ENCODE results near the gene ESAM. TPM values are rescaled to one million over a fixed set of nuclear protein-coding genes. Genes with fewer than 3 reads are reported as not detected.
A peak's percentile ranks its signal among the peaks of the same experiment; 100 is the strongest.

ESAM gene, protein sequence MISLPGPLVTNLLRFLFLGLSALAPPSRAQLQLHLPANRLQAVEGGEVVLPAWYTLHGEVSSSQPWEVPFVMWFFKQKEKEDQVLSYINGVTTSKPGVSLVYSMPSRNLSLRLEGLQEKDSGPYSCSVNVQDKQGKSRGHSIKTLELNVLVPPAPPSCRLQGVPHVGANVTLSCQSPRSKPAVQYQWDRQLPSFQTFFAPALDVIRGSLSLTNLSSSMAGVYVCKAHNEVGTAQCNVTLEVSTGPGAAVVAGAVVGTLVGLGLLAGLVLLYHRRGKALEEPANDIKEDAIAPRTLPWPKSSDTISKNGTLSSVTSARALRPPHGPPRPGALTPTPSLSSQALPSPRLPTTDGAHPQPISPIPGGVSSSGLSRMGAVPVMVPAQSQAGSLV
- under 1 TPM; 0.39 to 0.53 TPM for total RNA-seq

DNA sequence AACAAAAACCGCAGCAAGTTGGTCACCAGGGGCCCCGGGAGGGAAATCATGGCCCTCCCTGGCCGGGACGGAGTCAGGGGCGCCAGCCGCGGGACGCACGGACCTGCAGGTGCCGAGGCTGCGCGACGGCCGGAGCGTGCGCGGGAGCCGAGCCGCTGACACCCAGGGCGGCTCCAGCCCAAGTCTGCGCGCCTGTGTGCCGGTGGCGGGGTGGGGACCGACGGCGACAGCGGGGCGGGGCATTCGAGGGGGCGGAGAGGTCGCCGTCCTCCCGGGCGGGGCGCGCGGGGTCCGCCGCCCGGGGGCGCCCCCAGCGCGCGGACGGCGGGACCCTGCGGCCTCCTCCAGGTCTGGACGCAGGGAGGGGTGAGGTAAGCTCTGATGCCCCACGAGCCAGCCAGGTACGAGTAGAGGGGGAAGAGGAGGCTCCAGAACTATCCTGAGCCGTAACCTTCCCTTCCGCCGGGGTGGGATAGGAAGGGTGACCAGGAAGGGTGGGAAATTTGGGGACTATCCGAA lies at the start of gene ESAM:
TSS of gene ESAM (minus strand) at position 186 of the 519 bp plus-strand sequence. CDS start at position 50, 136 bp downstream.
- ChIA-PET CTCF (interaction anchor here (0.6 to 8.2 kb wide), 21 partner anchors 8 to 754 kb away, joined by 3 to 79 read pairs (median 8); partner anchors contain the start of genes SIAE and SPA17), POLR2A (interaction anchor here (1.0 kb wide), 1 partner anchor 89 kb away, joined by 3 read pairs; the partner anchor contains the start of genes SIAE and SPA17)
- H3K9me3 Mint-ChIP-seq (ENCODE audit: low read depth) = no peaks in the 10 kb centered on the region
- H3K27me3 Mint-ChIP-seq = peaks cover 36% of the 10 kb centered on the region
- H3K36me3 Mint-ChIP-seq (ENCODE audit: low read depth) = peaks cover 2% of the 10 kb centered on the region
- ATAC-seq (peak; percentile 67), DNase-seq (peak; percentile 81)
- peaks cover 21% of the 10 kb centered on the region for H3K4me1 Mint-ChIP-seq
- peak within 1 kb of the TSS; percentile 81 for H3K4me3 Mint-ChIP-seq
- peak within 1 kb of the TSS; percentile 67 for H3K27ac Mint-ChIP-seq
- intact Hi-C loops (cut with DNase I, micrococcal nuclease) = loop anchor here (1.0 to 2.0 kb wide), 7 partner anchors 15 to 347 kb away; partner anchors contain the start of genes NRGN (in 1 of the 2) and TBRG1 (in 1 of the 2)

DNA sequence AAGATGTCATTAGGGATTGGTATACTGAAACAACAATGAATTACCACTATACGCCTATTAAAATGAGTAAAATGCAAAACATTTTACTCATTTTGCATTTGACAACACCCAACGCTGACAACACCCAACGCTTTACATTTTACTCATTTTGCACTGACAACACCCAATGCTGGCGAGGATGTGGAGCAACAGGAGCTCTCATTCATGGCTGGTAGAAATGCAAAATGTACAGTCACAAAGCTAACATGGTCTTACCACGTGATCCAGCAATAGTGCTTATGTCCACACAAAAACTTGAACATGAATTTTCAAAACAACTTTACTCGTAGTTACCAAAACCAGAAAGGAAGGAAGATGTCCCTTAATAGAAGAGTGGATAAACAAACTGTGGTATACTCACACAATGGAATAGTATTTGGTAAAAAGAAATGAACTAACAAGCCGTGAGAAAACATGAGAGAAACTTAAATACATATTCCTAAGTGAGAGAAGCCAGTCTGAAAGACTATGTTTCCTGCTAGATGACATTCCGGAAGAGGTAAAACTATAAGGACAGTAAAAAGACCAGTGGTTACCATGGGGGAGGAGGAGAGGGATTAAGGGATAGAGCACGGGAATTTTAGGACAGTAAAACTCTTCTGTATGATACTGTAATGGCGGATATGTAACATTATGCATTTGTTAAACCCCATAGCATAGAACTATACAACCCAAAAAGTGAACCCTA lies 49.5 kb upstream of the ESAM start:
- peaks cover 2% of the 10 kb centered on the region for H3K36me3 Mint-ChIP-seq (ENCODE audit: low read depth)
- H3K27ac Mint-ChIP-seq = no peak overlapping the region
- H3K4me1 Mint-ChIP-seq = peaks cover 2% of the 10 kb centered on the region
- CTCF ChIA-PET = no interaction called here
- intact Hi-C loops (cut with DNase I, micrococcal nuclease) = no loop called here
- POLR2A ChIA-PET = no interaction called here
- DNase-seq = no peak
- H3K4me3 Mint-ChIP-seq = no peak overlapping the region
- H3K9me3 Mint-ChIP-seq (ENCODE audit: low read depth) = no peaks in the 10 kb centered on the region
- peaks cover 19% of the 10 kb centered on the region for H3K27me3 Mint-ChIP-seq
- ATAC-seq = no peak

DNA sequence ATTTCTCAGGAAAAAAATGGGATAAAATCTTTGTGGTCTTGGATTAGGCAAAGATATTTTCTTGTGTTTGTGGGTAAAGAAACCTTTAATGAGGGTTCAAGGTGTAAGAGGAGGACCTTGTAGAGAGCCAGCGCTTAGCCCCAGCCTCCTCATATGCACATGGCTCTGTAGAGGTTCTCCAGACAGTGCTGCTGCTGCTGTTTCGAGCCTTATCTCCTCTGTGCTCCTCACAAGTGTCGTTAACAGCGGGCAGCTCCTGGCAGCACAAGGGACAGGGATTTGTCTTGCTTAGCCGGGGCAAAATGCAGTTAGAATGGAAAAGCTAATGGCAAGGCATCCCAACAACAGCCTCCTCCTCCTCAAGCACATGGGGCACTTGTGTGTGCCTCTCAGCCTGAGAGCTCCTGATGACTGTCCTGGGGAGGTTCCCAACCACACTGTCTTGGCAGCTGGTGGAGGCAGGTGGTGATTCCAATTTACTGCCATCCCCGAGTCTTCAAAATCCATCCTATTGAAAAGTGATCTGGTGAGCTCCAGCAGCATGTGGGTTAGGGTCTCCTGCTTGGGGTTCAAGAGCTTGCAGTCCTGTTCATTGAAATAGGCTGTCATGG lies 45.7 kb upstream of the ESAM start:
- ATAC-seq (no peak), DNase-seq (no peak)
- H3K9me3 Mint-ChIP-seq (ENCODE audit: low read depth) = no peaks in the 10 kb centered on the region
- ChIA-PET CTCF (interaction anchor here (1.2 kb wide), 1 partner anchor 58 kb away, joined by 3 read pairs; no protein-coding TSS in a partner anchor), POLR2A (no interaction called here)
- H3K27me3 Mint-ChIP-seq = peaks cover 9% of the 10 kb centered on the region
- no peak overlapping the region for H3K27ac Mint-ChIP-seq
- H3K36me3 Mint-ChIP-seq (ENCODE audit: low read depth) = peaks cover 2% of the 10 kb centered on the region
- H3K4me1 Mint-ChIP-seq = no peaks in the 10 kb centered on the region
- intact Hi-C loops (cut with DNase I, micrococcal nuclease) = no loop called here
- H3K4me3 Mint-ChIP-seq = no peak overlapping the region

- CTCF ChIA-PET = interaction anchor here (0.7 kb wide), 1 partner anchor 46 kb away, joined by 3 read pairs; no protein-coding TSS in a partner anchor
- no peaks in the 10 kb centered on the region for H3K9me3 Mint-ChIP-seq (ENCODE audit: low read depth)
- ATAC-seq (no peak), DNase-seq (no peak)
- intact Hi-C loops (cut with DNase I, micrococcal nuclease) = no loop called here
- H3K4me1 Mint-ChIP-seq = no peaks in the 10 kb centered on the region
- H3K27ac Mint-ChIP-seq = no peak overlapping the region
- H3K4me3 Mint-ChIP-seq = no peak overlapping the region
- H3K27me3 Mint-ChIP-seq = peaks cover 5% of the 10 kb centered on the region
- H3K36me3 Mint-ChIP-seq (ENCODE audit: low read depth) = peaks cover 2% of the 10 kb centered on the region
- POLR2A ChIA-PET = no interaction called here
These were observed 45.1 kb upstream of the ESAM start for GRCh38 chr11:124807201-124807600.

DNA sequence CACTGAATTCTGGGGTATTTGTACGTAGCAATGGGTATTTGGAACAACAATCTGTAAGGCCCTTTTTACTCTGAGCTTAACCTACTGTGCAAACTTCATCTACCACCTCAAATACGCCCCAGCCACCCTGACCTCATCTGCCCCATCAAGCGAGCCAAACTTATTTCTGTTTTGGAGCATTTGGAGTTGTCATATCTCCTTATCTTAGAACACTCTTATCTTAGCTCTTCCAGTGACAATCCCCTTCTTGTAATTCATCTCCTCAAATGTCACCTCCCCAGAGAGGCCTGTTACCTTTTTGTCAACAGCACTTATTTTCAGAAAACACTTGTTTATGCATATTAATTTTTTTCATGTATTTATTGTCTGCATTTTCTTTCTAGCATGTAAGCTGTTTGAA lies 42.8 kb upstream of the ESAM start:
- no peaks in the 10 kb centered on the region for H3K9me3 Mint-ChIP-seq (ENCODE audit: low read depth)
- peaks cover 9% of the 10 kb centered on the region for H3K4me1 Mint-ChIP-seq
- no peak overlapping the region for H3K27ac Mint-ChIP-seq
- DNase-seq (no peak), ATAC-seq (no peak)
- ChIA-PET POLR2A (no interaction called here), CTCF (interaction anchor here (0.6 to 1.9 kb wide), 5 partner anchors 9 to 1702 kb away, joined by 3 to 7 read pairs (median 4); no protein-coding TSS in a partner anchor)
- H3K27me3 Mint-ChIP-seq = no peaks in the 10 kb centered on the region
- H3K4me3 Mint-ChIP-seq = no peak overlapping the region
- H3K36me3 Mint-ChIP-seq (ENCODE audit: low read depth) = peaks cover 2% of the 10 kb centered on the region
- intact Hi-C loops (cut with DNase I, micrococcal nuclease) = no loop called here

DNA sequence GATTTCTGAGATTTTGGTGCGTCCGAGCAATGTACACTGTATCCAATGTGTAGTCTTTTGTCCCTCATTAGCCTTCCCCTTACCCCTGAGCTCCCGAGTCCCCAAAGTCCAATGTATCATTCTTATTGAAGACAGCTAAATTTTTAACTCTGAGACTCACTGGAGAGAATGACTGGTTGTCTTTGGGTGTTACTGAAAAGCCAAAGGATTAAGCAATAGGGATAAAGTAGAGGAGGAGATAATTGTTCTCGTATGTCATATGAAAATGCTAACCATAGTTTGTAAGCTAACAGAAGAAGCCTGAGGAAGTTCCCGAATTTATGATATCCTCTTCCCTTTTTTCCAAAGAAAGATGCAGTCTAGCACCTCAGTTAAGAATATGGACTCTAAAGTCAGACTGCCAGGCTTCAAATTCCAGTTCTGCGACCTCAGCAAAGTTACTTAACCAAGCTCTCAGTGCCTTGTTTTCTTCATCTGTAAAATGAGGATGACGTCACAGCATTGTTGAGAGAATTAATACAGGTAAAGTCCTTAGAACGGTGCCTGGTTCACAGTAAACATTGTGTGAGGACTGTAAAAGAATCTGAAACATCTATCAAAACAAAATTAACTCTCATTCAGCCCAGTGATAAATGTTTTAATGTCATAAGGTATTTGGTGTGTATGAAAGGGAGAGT lies 39.7 kb upstream of the ESAM start:
- no peak for ATAC-seq
- Mint-ChIP-seq H3K4me1 (peaks cover 29% of the 10 kb centered on the region), H3K36me3 (ENCODE audit: low read depth) (peaks cover under 1% of the 10 kb centered on the region), H3K4me3 (peak overlapping the region; percentile 83), H3K27me3 (no peaks in the 10 kb centered on the region), H3K9me3 (ENCODE audit: low read depth) (no peaks in the 10 kb centered on the region), H3K27ac (peak overlapping the region; percentile 49)
- intact Hi-C loops (cut with DNase I, micrococcal nuclease) = loop anchor here (2.0 kb wide), 3 partner anchors 75 to 687 kb away; partner anchors contain the start of genes SIAE (in 1 of the 2), SPA17 (in 1 of the 2) and VWA5A (in 1 of the 2)
- CTCF ChIA-PET = interaction anchor here (0.7 to 6.5 kb wide), 10 partner anchors 12 to 59 kb away, joined by 3 to 56 read pairs (median 4); partner anchors contain the start of gene ESAM
- DNase-seq = no peak
- POLR2A ChIA-PET = interaction anchor here (0.6 to 1.6 kb wide), 3 partner anchors 33 to 1558 kb away, joined by 3 to 6 read pairs (median 3); no protein-coding TSS in a partner anchor

- peak; percentile 39 for ATAC-seq
- peak overlapping the region; percentile 95 for H3K27ac Mint-ChIP-seq
These were observed 38.9 kb upstream of the ESAM start for GRCh38 chr11:124801014-124801413.

GRCh38 chr11:124800226-124800929 lies 38.3 kb upstream of the ESAM start, which contains the start of gene MSANTD2:
Gene MSANTD2, minus strand, starts transcription at chr11:124800406. Its CDS starts 26 bp downstream, at chr11:124800380.
- Mint-ChIP-seq H3K4me1 (peaks cover 36% of the 10 kb centered on the region), H3K27ac (peak within 1 kb of the TSS; percentile 95), H3K36me3 (ENCODE audit: low read depth) (no peaks in the 10 kb centered on the region), H3K9me3 (ENCODE audit: low read depth) (no peaks in the 10 kb centered on the region), H3K4me3 (peak within 1 kb of the TSS; percentile 83), H3K27me3 (no peaks in the 10 kb centered on the region)
- DNase-seq (peak; percentile 88), ATAC-seq (peak; percentile 89)
- ChIA-PET POLR2A (interaction anchor here (0.6 to 1.6 kb wide), 5 partner anchors 18 to 1496 kb away, joined by 3 to 7 read pairs (median 4); partner anchors contain the start of genes SIAE and SPA17), CTCF (interaction anchor here (0.6 to 6.5 kb wide), 14 partner anchors 13 to 314 kb away, joined by 3 to 56 read pairs (median 6); partner anchors contain the start of gene ESAM)
- intact Hi-C loops (cut with DNase I, micrococcal nuclease) = loop anchor here (1.0 to 2.0 kb wide), 9 partner anchors 37 to 686 kb away; partner anchors contain the start of genes SIAE (in 2 of the 2), SPA17 (in 2 of the 2), NRGN (in 1 of the 2) and TBRG1 (in 1 of the 2)

More at GRCh38 chr11:124801014-124801413, 38.9 kb upstream of the ESAM start:
- peak overlapping the region; percentile 83 for H3K4me3 Mint-ChIP-seq
- intact Hi-C loops (cut with DNase I, micrococcal nuclease) = loop anchor here (2.0 kb wide), 3 partner anchors 76 to 686 kb away; partner anchors contain the start of genes SIAE (in 1 of the 2), SPA17 (in 1 of the 2) and VWA5A (in 1 of the 2)
- peaks cover 36% of the 10 kb centered on the region for H3K4me1 Mint-ChIP-seq
- CTCF ChIA-PET = interaction anchor here (0.6 to 6.5 kb wide), 12 partner anchors 13 to 313 kb away, joined by 3 to 56 read pairs (median 4); partner anchors contain the start of gene ESAM
- no peaks in the 10 kb centered on the region for H3K27me3 Mint-ChIP-seq
- H3K36me3 Mint-ChIP-seq (ENCODE audit: low read depth) = no peaks in the 10 kb centered on the region
- H3K9me3 Mint-ChIP-seq (ENCODE audit: low read depth) = no peaks in the 10 kb centered on the region
- POLR2A ChIA-PET = interaction anchor here (0.6 to 1.6 kb wide), 6 partner anchors 19 to 1558 kb away, joined by 3 to 7 read pairs (median 5); partner anchors contain the start of genes SIAE and SPA17
- DNase-seq = peak; percentile 15

Data from activated CD4-positive, alpha-beta T cell treated with anti-CD3 and anti-CD28 coated beads for 36 hours (primary cell).